ENCODE data around the gene CGN. TPM values are rescaled to one million over a fixed set of nuclear protein-coding genes. Genes with fewer than 3 reads are reported as not detected.

CGN gene
- total RNA-seq, 2 experiments from 2014 or later = 0.08 to 0.28 TPM

DNA sequence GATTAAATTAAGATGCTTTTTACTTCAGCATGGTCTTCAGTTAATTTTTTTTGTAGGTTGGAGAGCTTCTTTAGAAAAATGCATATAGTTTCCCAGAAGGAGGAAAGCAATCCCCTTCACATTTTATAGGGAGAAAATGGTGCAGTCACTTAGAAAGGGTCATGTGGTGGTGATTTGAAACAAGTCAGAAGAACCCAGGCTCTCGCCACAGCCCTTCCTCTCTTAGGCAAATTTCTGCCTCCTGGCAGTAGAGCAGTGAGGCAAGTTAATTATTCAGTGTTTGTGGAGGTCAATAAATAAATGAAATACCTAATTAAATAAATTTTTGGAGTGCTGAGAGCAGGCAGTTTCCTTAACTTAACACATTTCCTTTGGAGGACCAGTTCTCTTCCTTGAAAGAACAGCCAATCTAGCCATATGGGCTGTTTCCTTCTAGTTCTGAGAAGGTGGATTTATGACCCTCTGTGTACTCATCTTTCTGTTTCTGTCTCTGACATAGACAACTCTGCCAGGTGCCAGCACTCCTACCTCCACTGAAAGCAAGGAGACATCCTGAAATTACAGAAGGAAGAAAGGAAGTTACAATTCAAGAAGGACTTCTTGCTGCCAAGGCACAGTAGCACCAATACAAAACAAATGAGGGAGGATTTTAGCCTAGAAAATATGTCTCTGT lies 32.9 kb upstream of the CGN start:
- intact Hi-C loops (cut with DNase I, micrococcal nuclease) = no loop called here
- POLR2A ChIA-PET = interaction anchor here (1.0 kb wide), 1 partner anchor 523 kb away, joined by 3 read pairs; no protein-coding TSS in a partner anchor

GRCh38 chr1:151478923-151479322 lies 32.3 kb upstream of the CGN start:
- Histone ChIP-seq H3K36me3 (ENCODE audit: insufficient read depth, low read length) (no peaks in the 10 kb centered on the region), H3K4me1 (ENCODE audit: insufficient read depth, low read length) (no peaks in the 10 kb centered on the region), H3K4me3 (ENCODE audit: low read length) (no peak overlapping the region), H3K27me3 (ENCODE audit: control insufficient read depth in 1 of 2, insufficient read depth in 2 of 2, low read length in 2 of 2) (no peaks in the 10 kb centered on the region), H3K9me3 (ENCODE audit: control insufficient read depth in 1 of 2, insufficient read depth in 1 of 2, low read length in 2 of 2) (peaks cover 0 to 6% of the 10 kb centered on the region in 2 experiments), H3K27ac (ENCODE audit: low read depth in 1 of 2, low read length in 2 of 2) (no peak overlapping the region)
- intact Hi-C loops (cut with DNase I, micrococcal nuclease) = no loop called here
- no peak for ATAC-seq (ENCODE audit: poor library complexity)
- Mint-ChIP-seq H3K4me1 (ENCODE audit: low read depth) (no peaks in the 10 kb centered on the region), H3K9me3 (peaks cover 1% of the 10 kb centered on the region), H3K4me3 (no peak overlapping the region), H3K27ac (no peak overlapping the region), H3K36me3 (ENCODE audit: low read depth) (no peaks in the 10 kb centered on the region), H3K27me3 (peaks cover 5% of the 10 kb centered on the region)
- ChIA-PET POLR2A (interaction anchor here (1.0 kb wide), 1 partner anchor 523 kb away, joined by 3 read pairs; no protein-coding TSS in a partner anchor), CTCF (interaction anchor here (1.0 kb wide), 1 partner anchor 30 kb away, joined by 3 read pairs; no protein-coding TSS in a partner anchor)
- no peak for DNase-seq
- TF ChIP-seq, protein P1, sequence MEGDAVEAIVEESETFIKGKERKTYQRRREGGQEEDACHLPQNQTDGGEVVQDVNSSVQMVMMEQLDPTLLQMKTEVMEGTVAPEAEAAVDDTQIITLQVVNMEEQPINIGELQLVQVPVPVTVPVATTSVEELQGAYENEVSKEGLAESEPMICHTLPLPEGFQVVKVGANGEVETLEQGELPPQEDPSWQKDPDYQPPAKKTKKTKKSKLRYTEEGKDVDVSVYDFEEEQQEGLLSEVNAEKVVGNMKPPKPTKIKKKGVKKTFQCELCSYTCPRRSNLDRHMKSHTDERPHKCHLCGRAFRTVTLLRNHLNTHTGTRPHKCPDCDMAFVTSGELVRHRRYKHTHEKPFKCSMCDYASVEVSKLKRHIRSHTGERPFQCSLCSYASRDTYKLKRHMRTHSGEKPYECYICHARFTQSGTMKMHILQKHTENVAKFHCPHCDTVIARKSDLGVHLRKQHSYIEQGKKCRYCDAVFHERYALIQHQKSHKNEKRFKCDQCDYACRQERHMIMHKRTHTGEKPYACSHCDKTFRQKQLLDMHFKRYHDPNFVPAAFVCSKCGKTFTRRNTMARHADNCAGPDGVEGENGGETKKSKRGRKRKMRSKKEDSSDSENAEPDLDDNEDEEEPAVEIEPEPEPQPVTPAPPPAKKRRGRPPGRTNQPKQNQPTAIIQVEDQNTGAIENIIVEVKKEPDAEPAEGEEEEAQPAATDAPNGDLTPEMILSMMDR (IDR thresholded peaks at IDR 0.05) = no peak

More for the DNA sequence above, 32.9 kb upstream of the CGN start:
- peaks cover 5% of the 10 kb centered on the region for H3K4me1 ChIP-seq (ENCODE audit: insufficient read depth, low read length)
- H3K27me3 ChIP-seq (ENCODE audit: control insufficient read depth in 1 of 2, insufficient read depth in 2 of 2, low read length in 2 of 2) = no peaks in the 10 kb centered on the region
- no peak for ATAC-seq (ENCODE audit: poor library complexity)
- no peaks in the 10 kb centered on the region for H3K36me3 ChIP-seq (ENCODE audit: insufficient read depth, low read length)
- H3K9me3 Mint-ChIP-seq = peaks cover 1% of the 10 kb centered on the region
- no peak overlapping the region for H3K4me3 ChIP-seq (ENCODE audit: low read length)
- H3K36me3 Mint-ChIP-seq (ENCODE audit: low read depth) = no peaks in the 10 kb centered on the region
- no peak for DNase-seq
- H3K4me1 Mint-ChIP-seq (ENCODE audit: low read depth) = peaks cover under 1% of the 10 kb centered on the region
- TF ChIP-seq, protein P1 (IDR thresholded peaks at IDR 0.05) = no peak
- H3K4me3 Mint-ChIP-seq = no peak overlapping the region
- CTCF ChIA-PET = interaction anchor here (1.0 to 1.4 kb wide), 2 partner anchors 13 to 29 kb away, joined by 3 read pairs; no protein-coding TSS in a partner anchor
- no peak overlapping the region for H3K27ac Mint-ChIP-seq
- H3K9me3 ChIP-seq (ENCODE audit: control insufficient read depth in 1 of 2, insufficient read depth in 1 of 2, low read length in 2 of 2) = peaks cover 0 to 6% of the 10 kb centered on the region in 2 experiments
- H3K27me3 Mint-ChIP-seq = peaks cover 5% of the 10 kb centered on the region
- no peak overlapping the region for H3K27ac ChIP-seq (ENCODE audit: low read depth in 1 of 2, low read length in 2 of 2)

DNA sequence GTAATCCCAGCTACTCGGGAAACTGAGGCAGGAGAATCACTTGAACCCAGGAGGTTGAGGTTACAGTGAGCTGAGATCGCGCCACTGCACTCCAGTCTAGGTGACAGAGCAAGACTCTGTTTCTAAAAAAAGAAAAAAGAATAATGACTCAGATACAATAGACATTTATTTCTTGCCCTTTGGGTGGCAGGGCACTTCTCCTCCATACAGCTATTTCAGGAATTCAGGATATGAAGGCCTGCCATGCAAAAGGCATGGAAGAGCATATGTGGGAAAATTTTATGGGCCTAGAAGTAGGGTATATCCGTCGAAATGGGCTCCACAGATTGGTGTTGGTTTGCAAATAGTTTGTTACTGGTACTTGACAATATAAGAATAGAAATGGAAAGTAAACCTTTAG lies 31.7 kb upstream of the CGN start:
- CTCF ChIA-PET = interaction anchor here (1.0 kb wide), 1 partner anchor 31 kb away, joined by 3 read pairs; no protein-coding TSS in a partner anchor
- ATAC-seq (ENCODE audit: poor library complexity) = no peak
- peaks cover 0 to 6% of the 10 kb centered on the region in 2 experiments for H3K9me3 ChIP-seq (ENCODE audit: control insufficient read depth in 1 of 2, insufficient read depth in 1 of 2, low read length in 2 of 2)
- no peak for DNase-seq
- H3K4me1 ChIP-seq (ENCODE audit: insufficient read depth, low read length) = no peaks in the 10 kb centered on the region
- TF ChIP-seq, protein P1 (IDR thresholded peaks at IDR 0.05) = no peak
- H3K9me3 Mint-ChIP-seq = peaks cover 1% of the 10 kb centered on the region
- no peak overlapping the region for H3K4me3 ChIP-seq (ENCODE audit: low read length)
- intact Hi-C loops (cut with DNase I, micrococcal nuclease) = no loop called here
- H3K27me3 ChIP-seq (ENCODE audit: control insufficient read depth in 1 of 2, insufficient read depth in 2 of 2, low read length in 2 of 2) = no peaks in the 10 kb centered on the region
- H3K4me3 Mint-ChIP-seq = no peak overlapping the region
- H3K27ac Mint-ChIP-seq = no peak overlapping the region
- no peaks in the 10 kb centered on the region for H3K36me3 ChIP-seq (ENCODE audit: insufficient read depth, low read length)
- POLR2A ChIA-PET = interaction anchor here (1.0 kb wide), 1 partner anchor 522 kb away, joined by 3 read pairs; no protein-coding TSS in a partner anchor
- no peak overlapping the region for H3K27ac ChIP-seq (ENCODE audit: low read depth in 1 of 2, low read length in 2 of 2)
- H3K36me3 Mint-ChIP-seq (ENCODE audit: low read depth) = no peaks in the 10 kb centered on the region
- H3K27me3 Mint-ChIP-seq = peaks cover 5% of the 10 kb centered on the region
- H3K4me1 Mint-ChIP-seq (ENCODE audit: low read depth) = no peaks in the 10 kb centered on the region
